GM12874 (cell line): Measurements from ENCODE around the gene SLC25A17.

Source experiments
- CTCF ChIP-seq: IDR thresholded peaks from 2 replicates; pipeline ENCODE4 v1.5.1; 2011; ENCODE audit warnings: low read depth, mild to moderate bottlenecking, control low read depth, low read length, moderate library complexity; ENCODE audit not compliant: insufficient read depth

Gene SLC25A17

GRCh38 chr22:40829131-40829530 is 10.0 kb upstream of the SLC25A17 start:
- TF ChIP-seq CTCF = no peak

GRCh38 chr22:40826984-40827741 is 8.0 kb upstream of the SLC25A17 start:
- TF ChIP-seq CTCF = no peak

- no peak for TF ChIP-seq CTCF
Observed at GRCh38 chr22:40823426-40823825, 4.3 kb upstream of the SLC25A17 start.

DNA sequence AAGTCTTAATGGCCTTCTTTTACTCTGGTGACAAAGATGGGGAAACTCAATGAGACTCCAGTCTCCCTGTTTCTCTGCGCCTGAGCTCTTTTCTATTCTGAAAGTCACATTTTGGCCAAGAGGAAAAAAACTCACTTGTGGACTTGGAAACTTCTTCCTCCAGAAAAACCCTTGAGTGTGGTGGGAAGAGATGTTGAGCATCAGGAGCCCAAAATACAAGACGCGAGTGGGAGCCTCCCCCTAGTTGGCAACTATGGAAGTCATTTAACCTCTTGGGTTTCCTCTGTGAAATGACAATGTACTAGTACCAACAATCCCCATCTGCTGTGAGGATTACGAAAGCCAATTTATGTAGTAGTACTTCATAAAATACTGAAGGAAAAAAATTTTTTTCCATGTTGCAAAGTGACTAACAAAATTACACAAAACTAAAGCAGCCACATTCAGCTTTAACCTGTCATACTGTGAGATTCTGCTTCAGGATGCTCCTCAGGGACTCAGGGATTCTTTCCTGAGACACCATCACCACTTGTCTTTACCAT is 524 bp upstream of the SLC25A17 start:
- no peak for TF ChIP-seq CTCF

- no peak for TF ChIP-seq CTCF
Observed at GRCh38 chr22:40818192-40818746, 877 bp downstream of the SLC25A17 start.

GRCh38 chr22:40817737-40818136 is 1.4 kb downstream of the SLC25A17 start:
- no peak for TF ChIP-seq CTCF

DNA sequence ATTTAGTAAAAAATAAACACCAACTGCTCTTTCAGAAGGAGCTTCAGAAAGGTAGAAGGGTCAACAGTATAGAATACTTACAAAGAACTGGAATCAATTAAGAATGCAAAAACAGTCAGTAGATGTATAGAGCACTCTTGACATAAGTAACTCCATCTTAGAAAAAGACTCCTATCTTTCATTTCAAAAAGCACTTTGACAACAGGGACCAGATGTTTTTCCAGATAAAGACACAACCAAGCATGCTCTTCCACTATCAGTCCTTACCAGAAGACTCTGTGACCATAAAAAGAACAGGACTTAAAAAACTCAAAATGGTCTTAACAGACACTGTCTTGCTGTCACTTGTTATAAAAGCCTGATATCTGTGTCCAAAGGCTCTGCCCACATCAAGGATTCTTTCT is 5.2 kb downstream of the SLC25A17 start:
- TF ChIP-seq CTCF = no peak
